NCI-H748 treated with DMSO at 0.1 percent for 48 hours (cell line): ENCODE data around the gene ZBTB11.
"Not testable (repeated sequence)": the region's sequence is repeated elsewhere in the genome, so short reads cannot be mapped to it uniquely, and the experiment has no call there.

ENCODE experiments used
- DNase-seq: peaks from one replicate; lab custom pipeline; 2025; lab: John Stamatoyannopoulos, UW

ZBTB11 gene

DNA sequence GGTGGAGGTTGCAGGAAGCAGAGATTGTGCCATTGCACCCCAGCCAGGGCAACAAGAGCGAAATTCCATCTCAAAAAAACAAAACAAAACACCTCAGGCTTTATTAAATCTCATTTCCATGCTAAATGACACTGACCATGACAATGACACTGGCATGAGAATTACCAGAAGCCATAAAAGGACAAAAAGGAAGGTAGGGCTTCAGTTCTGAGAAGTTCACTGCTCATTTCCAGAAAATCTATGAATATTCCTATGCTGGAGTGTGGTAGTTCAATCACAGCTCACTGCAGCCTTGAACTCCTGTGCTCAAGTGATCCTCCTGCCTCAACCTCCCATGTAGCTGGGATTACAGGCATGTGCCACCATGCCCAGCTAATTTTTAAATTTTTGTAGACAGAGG, 58.2 kb downstream of the ZBTB11 start:
- DNase-seq = no peak

DNA sequence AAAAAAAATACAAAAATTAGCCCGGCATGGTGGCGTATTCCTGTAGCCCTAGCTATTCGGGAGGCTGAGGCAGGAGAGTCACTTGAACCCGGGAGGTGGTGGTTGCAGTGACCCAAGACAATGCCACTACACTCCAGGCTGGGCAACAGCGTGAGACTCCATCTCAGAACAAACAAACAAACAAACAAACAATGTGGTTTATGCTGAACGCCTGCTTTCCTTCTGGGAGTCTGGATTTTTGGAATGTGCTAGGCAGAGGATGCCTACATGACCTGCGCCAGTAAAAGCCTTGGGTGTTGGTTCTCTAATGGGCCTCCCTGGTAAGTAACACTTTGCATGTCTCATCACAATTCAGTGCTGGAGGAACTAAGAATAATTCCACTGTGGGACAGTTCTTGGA, 59.5 kb downstream of the ZBTB11 start:
- no peak for DNase-seq

DNA sequence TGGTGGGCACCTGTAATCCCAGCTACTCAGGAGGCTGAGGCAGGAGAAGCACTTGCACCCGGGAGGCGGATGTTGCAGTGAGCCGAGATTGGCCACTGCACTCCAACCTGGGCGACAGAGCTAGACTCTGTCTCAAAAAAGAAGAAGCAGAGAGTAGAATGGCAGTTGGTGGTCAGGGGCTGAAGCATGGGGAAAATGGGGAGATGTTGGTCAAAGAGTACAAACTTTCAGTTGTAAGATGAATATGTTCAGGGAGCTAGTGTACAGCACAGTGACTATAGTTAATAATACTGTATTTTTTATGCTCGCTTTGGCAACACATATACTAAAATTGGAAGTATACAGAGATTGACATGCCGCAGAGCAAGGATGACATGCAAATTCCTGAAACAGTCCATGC, 61.4 kb downstream of the ZBTB11 start:
- DNase-seq = no peak

DNA sequence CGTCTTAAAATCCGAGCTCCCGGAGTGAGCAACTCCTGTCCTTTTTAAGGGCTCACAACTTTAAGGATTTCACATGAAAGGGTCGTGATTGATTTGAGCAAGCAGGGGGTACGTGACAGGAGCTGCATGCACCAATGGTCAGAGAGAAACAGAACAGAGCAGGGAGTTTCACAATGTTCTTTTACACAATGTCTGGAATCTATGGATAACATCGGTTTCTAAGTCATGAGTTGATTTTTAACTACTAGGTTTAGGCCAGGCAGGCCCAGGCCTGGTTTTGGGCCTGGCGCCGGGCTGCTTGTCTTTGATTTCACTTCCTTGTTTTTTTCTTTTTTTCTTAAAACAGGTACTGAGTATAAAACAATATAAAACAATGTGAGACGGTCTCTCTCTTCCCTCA, 63.9 kb downstream of the ZBTB11 start:
- not testable (repeated sequence) for DNase-seq

DNA sequence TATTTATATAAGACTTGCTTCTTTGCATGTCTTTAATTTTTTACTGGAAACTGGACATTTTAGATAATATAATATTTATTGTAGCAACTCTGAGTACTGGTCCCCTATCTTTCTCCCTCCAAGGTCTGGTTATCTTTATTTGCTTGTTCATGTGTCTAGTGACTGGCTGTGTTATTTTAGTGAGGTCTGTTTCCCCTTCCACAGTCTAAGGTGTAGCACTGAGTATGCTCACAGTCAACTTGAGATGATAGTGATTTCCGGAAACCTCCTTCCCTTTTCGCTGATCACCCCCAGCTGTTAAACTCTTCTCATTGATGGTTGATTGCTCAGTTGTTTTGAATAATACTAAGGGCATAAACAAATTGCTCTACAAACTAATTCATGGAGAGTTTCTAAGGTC, 65.9 kb downstream of the ZBTB11 start:
- DNase-seq = no peak

DNA sequence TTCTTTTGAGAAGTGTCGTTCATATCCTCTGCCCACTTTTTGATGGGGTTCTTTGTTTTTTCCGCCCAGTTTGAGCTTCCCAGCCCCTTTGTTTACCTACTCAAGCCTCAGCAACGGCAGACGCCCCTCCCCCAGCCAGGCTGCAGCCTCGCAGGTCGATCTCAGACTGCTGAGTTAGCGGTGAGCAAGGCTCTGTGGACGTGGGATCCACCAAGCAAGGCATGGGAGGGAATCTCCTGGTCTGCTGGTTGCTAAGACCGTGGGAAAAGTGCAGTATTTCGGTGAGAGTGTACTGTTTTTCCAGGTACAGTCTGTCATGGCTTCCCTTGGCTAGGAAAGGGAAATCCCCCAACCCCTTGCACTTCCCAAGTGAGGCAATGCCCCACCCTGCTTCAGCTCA, 71.5 kb downstream of the ZBTB11 start:
- not testable (repeated sequence) for DNase-seq

DNA sequence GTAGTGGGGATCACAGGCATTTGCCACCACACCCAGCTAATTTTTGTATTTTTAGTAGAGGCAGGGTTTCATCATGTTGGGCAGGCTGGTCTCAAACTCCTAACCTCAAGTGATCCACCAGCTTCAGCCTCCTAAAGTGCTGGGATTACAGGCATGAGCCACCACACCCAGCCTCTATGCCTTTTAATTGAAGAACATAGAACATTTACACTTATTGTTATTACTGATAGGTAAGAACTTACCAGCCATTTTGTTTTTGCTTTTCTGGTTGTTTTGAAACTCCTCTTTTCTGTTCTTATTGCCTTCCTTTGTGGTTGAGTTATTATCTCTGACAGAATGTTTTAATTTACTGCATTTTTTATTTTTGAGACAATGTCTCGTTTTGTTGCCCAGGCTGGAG, 73.7 kb downstream of the ZBTB11 start:
- no peak for DNase-seq

DNA sequence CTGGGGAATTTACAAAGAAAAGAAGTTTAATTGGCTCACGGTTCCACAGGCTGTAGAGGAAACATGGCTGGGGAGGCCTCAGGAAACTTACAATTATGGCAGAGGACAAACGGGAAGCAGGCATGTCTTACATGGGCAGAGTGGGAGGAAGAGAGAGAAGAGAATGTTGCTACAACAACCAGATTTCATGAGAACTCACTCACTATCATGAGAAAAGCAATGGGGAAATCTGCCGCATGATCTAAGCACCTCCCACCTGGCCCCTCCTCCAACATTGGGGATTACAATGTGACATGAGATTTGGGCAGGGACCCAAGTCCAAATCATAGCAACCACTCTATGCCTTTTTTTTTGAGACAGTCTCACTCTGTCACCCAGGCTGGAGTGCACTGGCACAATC, 74.2 kb downstream of the ZBTB11 start:
- no peak for DNase-seq
